NB4 (cell line): Measurements from ENCODE around the gene HAAO.
A peak's percentile ranks its signal among the peaks of the same experiment; 100 is the strongest.

Experiments used
- DNase-seq: peaks from one replicate; pipeline ENCODE4 v3.0.0; 2010; ENCODE audit warnings: low read depth
- H3K4me3 ChIP-seq: one replicate; pipeline ENCODE4 v1.5.1; 2011; ENCODE audit warnings: mild to moderate bottlenecking, low read depth, low read length, moderate library complexity
- CTCF ChIP-seq: IDR thresholded peaks from one replicate; pipeline ENCODE4 v1.5.1; 2012; ENCODE audit warnings: low read depth, low read length
- MAX ChIP-seq: IDR thresholded peaks from 2 replicates; pipeline ENCODE4 v1.6.1; 2011; ENCODE audit warnings: low read depth, low read length
- MYC ChIP-seq: IDR thresholded peaks from 2 replicates; pipeline ENCODE4 v1.6.1; 2011; ENCODE audit warnings: low read depth, low read length
- POLR2A ChIP-seq: IDR thresholded peaks from 2 replicates; pipeline ENCODE4 v1.6.1; 2011; ENCODE audit warnings: mild to moderate bottlenecking; ENCODE audit not compliant: insufficient read length; ENCODE audit errors: extremely low read depth

The HAAO gene

DNA sequence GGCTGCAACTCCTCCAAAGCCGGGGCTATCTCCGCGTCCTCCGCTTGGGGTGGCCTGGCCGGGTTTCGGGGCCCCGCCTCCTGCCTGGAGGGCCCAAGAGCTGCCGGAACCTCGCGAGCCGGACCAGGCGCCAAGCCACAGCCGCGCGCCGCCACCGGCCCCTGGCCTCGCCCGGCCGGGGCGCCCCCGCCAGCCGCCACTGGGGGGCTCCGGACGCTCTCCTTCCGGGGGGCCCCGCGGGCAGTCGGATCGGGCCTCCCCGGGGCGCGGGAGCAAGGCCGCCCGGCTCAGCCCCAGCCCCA lies 17.4 kb upstream of the HAAO start:
- no peak for TF ChIP-seq MAX
- TF ChIP-seq CTCF: peak; percentile 5
- H3K4me3 ChIP-seq: peak overlapping the region; percentile 68
- DNase-seq: no peak

DNA sequence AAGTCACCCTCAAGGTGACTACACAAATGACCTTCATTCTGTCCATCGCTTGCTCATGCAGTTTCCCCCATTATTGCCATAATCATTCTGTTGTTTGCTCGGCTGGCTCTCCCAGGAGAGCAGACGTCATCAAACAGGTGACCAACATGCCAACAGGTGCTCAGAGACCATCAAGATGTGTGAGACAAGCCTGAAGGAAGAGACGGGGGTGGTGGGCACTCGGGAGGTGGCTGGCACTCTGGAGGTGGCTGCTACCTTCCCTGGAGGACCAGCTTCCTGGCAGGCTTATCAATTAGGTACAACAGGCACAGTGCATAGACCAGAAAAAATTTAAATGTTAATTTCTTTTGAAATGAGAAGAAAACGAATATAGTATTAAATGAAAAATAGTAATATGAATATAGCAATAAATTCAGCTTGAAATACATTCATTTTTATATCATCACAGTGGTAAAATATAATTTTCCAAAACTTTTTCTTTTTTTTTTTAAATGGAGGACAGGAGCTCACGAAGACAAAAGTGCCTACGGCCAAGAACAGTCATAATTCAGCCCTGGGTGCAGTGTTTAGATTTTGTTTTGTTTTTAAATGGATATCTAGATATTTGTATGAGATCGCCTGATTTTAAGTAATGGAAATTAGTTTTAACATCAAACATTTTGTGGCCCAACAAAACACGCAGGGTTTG lies 16.9 kb upstream of the HAAO start:
- TF ChIP-seq MYC (no peak), CTCF (no peak)
- no peak for DNase-seq
- peak overlapping the region; percentile 68 for H3K4me3 ChIP-seq

DNA sequence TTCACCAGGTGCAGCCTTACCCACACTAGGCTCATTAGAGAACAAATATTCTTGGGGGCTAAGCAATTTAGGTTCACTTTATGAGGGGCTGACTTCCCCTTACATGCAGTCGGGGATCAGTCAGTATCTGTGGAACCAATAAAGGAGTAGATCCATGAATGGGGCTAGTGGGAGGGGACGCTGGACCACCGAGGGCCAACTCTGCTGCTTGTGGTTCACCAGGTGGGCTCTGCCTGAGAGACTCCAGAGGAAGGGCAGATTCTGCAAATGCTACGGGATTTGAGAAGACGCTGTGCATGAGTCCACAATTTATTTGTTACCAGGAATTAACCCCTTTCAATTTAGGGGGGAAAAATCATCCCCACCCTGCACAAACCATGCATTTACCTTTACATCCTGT lies 15.9 kb upstream of the HAAO start:
- DNase-seq: no peak
- H3K4me3 ChIP-seq: no peak overlapping the region
- TF ChIP-seq POLR2A: no peak
- no peak for TF ChIP-seq MYC
- TF ChIP-seq MAX: no peak
- no peak for TF ChIP-seq CTCF

DNA sequence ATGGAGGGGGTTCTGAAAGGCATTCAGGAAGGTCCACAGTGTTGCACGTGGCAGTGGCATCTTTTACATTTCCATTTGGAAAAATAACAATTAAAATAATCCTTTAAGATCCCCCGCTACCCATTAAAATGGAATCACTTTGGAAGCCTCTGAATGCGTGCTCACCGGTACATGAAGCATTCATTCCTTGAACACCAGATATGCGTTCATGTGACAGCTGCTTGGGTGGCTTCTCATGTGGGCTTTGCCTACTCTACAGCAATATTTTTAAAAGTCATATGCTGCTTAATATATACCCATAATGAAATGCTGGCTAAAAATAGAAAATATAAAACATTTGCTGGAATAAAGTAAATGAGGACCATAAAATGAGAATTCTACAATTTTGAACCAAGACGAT lies 14.4 kb upstream of the HAAO start:
- no peak for DNase-seq
- TF ChIP-seq MAX: no peak
- TF ChIP-seq MYC: no peak
- no peak for TF ChIP-seq CTCF
- TF ChIP-seq POLR2A: no peak
- no peak overlapping the region for H3K4me3 ChIP-seq

DNA sequence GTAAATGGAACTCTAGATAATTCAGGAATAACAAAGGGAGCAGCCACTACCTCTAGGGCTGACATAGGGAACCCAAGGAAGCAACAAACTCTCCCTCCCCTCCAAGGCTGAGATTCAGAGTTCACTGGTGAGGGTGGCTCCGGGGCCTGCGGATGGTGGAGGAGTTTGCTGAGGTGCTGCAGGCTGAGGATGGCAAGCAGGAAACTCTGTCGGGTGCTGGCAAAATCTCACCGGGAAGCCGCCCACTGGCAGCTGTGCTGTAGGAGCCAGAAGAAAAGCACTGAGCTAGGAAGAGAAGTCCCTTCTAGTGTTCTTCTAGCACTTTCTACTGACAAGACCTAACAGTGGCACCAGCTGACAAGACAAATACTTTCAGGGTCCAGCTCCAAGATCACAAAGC lies 12.5 kb upstream of the HAAO start:
- no peak overlapping the region for H3K4me3 ChIP-seq
- no peak for DNase-seq
- TF ChIP-seq POLR2A (no peak), MYC (no peak), MAX (no peak), CTCF (no peak)

DNA sequence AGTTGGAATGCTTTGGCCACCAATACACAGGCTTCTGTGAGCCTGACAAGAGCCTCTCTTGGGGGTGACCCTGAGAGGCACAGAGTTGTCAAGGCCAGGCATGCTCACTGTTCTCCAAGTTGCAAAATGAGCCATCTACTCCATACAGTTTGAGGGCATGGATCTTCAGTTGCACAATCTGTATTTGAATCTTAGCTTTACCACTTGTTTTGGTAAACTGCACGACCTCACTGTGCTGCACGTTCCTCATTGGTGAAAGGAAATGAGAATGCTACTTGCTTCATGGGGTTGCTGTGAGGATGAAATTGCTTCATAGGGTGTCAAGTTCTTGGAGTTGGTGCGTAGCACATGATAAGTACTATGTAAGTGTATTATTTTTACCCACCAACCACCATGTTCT lies 12.0 kb upstream of the HAAO start:
- no peak overlapping the region for H3K4me3 ChIP-seq
- peak; percentile 93 for DNase-seq
- peak; percentile 69 for TF ChIP-seq MYC
- no peak for TF ChIP-seq POLR2A
- TF ChIP-seq MAX: peak; percentile 90
